H9 (cell line): ENCODE measurements around the gene PAGR1. TPM values are rescaled to one million over a fixed set of nuclear protein-coding genes. Genes with fewer than 3 reads are reported as not detected.

Experiments used
- DNase-seq: peaks from one replicate; pipeline ENCODE4 v3.0.0-alpha.2; 2017
- H2AFZ ChIP-seq: one replicate; pipeline ENCODE4 v1.6.1; 2013; ENCODE audit warnings: mild to moderate bottlenecking, low read length, control low read depth, moderate library complexity
- H2AK5ac ChIP-seq: 2 replicates; pipeline ENCODE4 v1.6.1; 2013; ENCODE audit warnings: low read length, control low read depth, mixed read lengths; ENCODE audit not compliant: insufficient read length
- H2BK120ac ChIP-seq: one replicate; pipeline ENCODE4 v1.6.1; 2013; ENCODE audit warnings: low read depth, mild to moderate bottlenecking, low read length, control low read depth, inconsistent platforms; ENCODE audit not compliant: poor library complexity, severe bottlenecking
- H2BK12ac ChIP-seq: 2 replicates; pipeline ENCODE4 v1.6.1; 2013; ENCODE audit warnings: low read length, control low read depth, mixed read lengths, low read depth; ENCODE audit not compliant: insufficient read length
- H2BK15ac ChIP-seq: 2 replicates; pipeline ENCODE4 v1.6.1; 2013; ENCODE audit warnings: low read depth, low read length, control low read depth
- H2BK20ac ChIP-seq: one replicate; pipeline ENCODE4 v1.6.1; 2013; ENCODE audit warnings: low read depth, mild to moderate bottlenecking, low read length, control low read depth, inconsistent platforms; ENCODE audit not compliant: poor library complexity, severe bottlenecking
- H2BK5ac ChIP-seq: 2 replicates; pipeline ENCODE4 v1.6.1; 2013; ENCODE audit warnings: low read length, control low read depth, mixed read lengths; ENCODE audit not compliant: insufficient read length
- H3K14ac ChIP-seq: 2 replicates; pipeline ENCODE4 v1.6.1; 2013; ENCODE audit warnings: low read length, control low read depth; ENCODE audit not compliant: insufficient read depth
- H3K18ac ChIP-seq: 2 replicates; pipeline ENCODE4 v1.6.1; 2013; ENCODE audit warnings: low read depth, mild to moderate bottlenecking, mixed read lengths, low read length, control low read depth; ENCODE audit not compliant: insufficient read length
- H3K23ac ChIP-seq: 2 replicates; pipeline ENCODE4 v1.6.1; 2013; ENCODE audit warnings: low read length, control low read depth, mixed read lengths, low read depth; ENCODE audit not compliant: insufficient read length
- H3K23me2 ChIP-seq: 2 replicates; pipeline ENCODE4 v1.6.1; 2013; ENCODE audit warnings: low read depth, mild to moderate bottlenecking, mixed read lengths, low read length, control low read depth; ENCODE audit not compliant: insufficient read length, poor library complexity, severe bottlenecking
- H3K27ac ChIP-seq: 2 replicates; pipeline ENCODE4 v1.5.1; 2013; ENCODE audit warnings: low read length, control low read depth, mixed read lengths, low read depth; ENCODE audit not compliant: insufficient read length
- H3K27me3 ChIP-seq: 2 replicates; pipeline ENCODE4 v1.6.1; 2013; ENCODE audit warnings: low read length, control low read depth, inconsistent platforms; ENCODE audit not compliant: insufficient read depth
- H3K4ac ChIP-seq: 2 replicates; pipeline ENCODE4 v1.6.1; 2013; ENCODE audit warnings: low read depth, mild to moderate bottlenecking, control low read depth, inconsistent platforms, low read length, moderate library complexity
- H3K4me1 ChIP-seq: 2 replicates; pipeline ENCODE4 v1.6.1; 2013; ENCODE audit warnings: low read length, control low read depth, inconsistent platforms; ENCODE audit not compliant: insufficient read depth
- H3K4me2 ChIP-seq: 2 replicates; pipeline ENCODE4 v1.6.1; 2013; ENCODE audit warnings: low read length, control low read depth, mixed read lengths; ENCODE audit not compliant: insufficient read length, insufficient read depth
- H3K56ac ChIP-seq: 2 replicates; pipeline ENCODE4 v1.6.1; 2013; ENCODE audit warnings: low read depth, mild to moderate bottlenecking, mixed read lengths, low read length, control low read depth; ENCODE audit not compliant: insufficient read length
- H3K79me1 ChIP-seq: 2 replicates; pipeline ENCODE4 v1.6.1; 2013; ENCODE audit warnings: low read depth, mild to moderate bottlenecking, moderate library complexity, low read length, control low read depth, inconsistent platforms; ENCODE audit not compliant: insufficient read depth, poor library complexity, severe bottlenecking
- H3K79me2 ChIP-seq: 2 replicates; pipeline ENCODE4 v1.6.1; 2013; ENCODE audit warnings: low read length, control low read depth, inconsistent platforms; ENCODE audit not compliant: insufficient read depth
- H3K9ac ChIP-seq: 2 replicates; pipeline ENCODE4 v1.6.1; 2013; ENCODE audit warnings: low read length, control low read depth, mixed read lengths; ENCODE audit not compliant: insufficient read length; ENCODE audit errors: extremely low read depth
- H3K9me3 ChIP-seq: one replicate; pipeline ENCODE4 v1.6.1; 2013; ENCODE audit warnings: low read depth, low read length, inconsistent platforms; ENCODE audit not compliant: control insufficient read depth
- H3T11ph ChIP-seq: one replicate; pipeline ENCODE4 v1.6.1; 2013; ENCODE audit warnings: mild to moderate bottlenecking, low read length, control low read depth, inconsistent platforms
- H4K20me1 ChIP-seq: one replicate; pipeline ENCODE4 v1.6.1; 2013; ENCODE audit not compliant: control insufficient read depth, insufficient read length, insufficient read depth
- H4K5ac ChIP-seq: 2 replicates; pipeline ENCODE4 v1.6.1; 2013; ENCODE audit warnings: low read depth, mild to moderate bottlenecking, mixed read lengths, low read length, control low read depth; ENCODE audit not compliant: insufficient read length
- H4K8ac ChIP-seq: replicated peaks from 2 replicates; pipeline ENCODE4 v1.6.1; 2013; ENCODE audit warnings: low read length, control low read depth, mixed read lengths, low read depth; ENCODE audit not compliant: insufficient read length
- H4K91ac ChIP-seq: 2 replicates; pipeline ENCODE4 v1.6.1; 2013; ENCODE audit warnings: low read depth, mild to moderate bottlenecking, moderate library complexity, mixed read lengths, low read length, control low read depth; ENCODE audit not compliant: insufficient read length
- H3K27ac Mint-ChIP-seq, 3 experiments: 2 replicates in 2 of 3; 3 replicates in 1 of 3; pipeline ENCODE4 v1.8.0; 2020 to 2021; ENCODE audit warnings: mixed read lengths in 3 of 3, mild to moderate bottlenecking in 1 of 3, moderate library complexity in 1 of 3
- H3K27me3 Mint-ChIP-seq: 2 replicates; pipeline ENCODE4 v1.8.0; 2021; ENCODE audit warnings: low read depth, mild to moderate bottlenecking, moderate library complexity, mixed read lengths
- H3K36me3 Mint-ChIP-seq, 3 experiments: 2 replicates in 2 of 3; 3 replicates in 1 of 3; pipeline ENCODE4 v1.8.0; 2020 to 2021; ENCODE audit warnings: low read depth in 3 of 3, mixed read lengths in 3 of 3; ENCODE audit not compliant: insufficient read depth in 1 of 3
- H3K4me1 Mint-ChIP-seq, 2 experiments: 2 replicates each; pipeline ENCODE4 v1.8.0; 2020; ENCODE audit warnings: mixed read lengths in 2 of 2
- H3K4me3 Mint-ChIP-seq, 2 experiments: 2 replicates in 1 of 2; 3 replicates in 1 of 2; pipeline ENCODE4 v1.8.0; 2020 to 2021; ENCODE audit warnings: mild to moderate bottlenecking in 2 of 2, mixed read lengths in 2 of 2, moderate library complexity in 1 of 2
- H3K9me3 Mint-ChIP-seq, 2 experiments: 2 replicates in 1 of 2; 3 replicates in 1 of 2; pipeline ENCODE4 v1.8.0; 2020; ENCODE audit warnings: mild to moderate bottlenecking in 2 of 2, mixed read lengths in 2 of 2, moderate library complexity in 1 of 2
- CTCF ChIP-seq: fragments of 200-600 bp; sonication (generic); conservative IDR thresholded peaks from 3 replicates; pipeline ENCODE4 v1.8.0; 2021; ENCODE audit warnings: antibody characterized with exemption, mild to moderate bottlenecking
- WGBS: extraction: QIAGEN DNeasy Blood & Tissue Kit; methylation state at CpG from one replicate; pipeline ENCODE4 v1.1.7; 2013; ENCODE audit warnings: missing lambda C conversion rate, low lambda C conversion rate, mixed read lengths; ENCODE audit not compliant: insufficient read length; ENCODE audit errors: extremely low coverage; 5-methylcytosine and 5-hydroxymethylcytosine counted together
- total RNA-seq: library from RNA; stranded (reverse); gene quantifications from 2 replicates; pipeline ENCODE4 v1.2.1, GENCODE V29; 2021

Gene PAGR1
- total RNA-seq, 1 experiment from 2014 or later: 65.3 TPM

DNA sequence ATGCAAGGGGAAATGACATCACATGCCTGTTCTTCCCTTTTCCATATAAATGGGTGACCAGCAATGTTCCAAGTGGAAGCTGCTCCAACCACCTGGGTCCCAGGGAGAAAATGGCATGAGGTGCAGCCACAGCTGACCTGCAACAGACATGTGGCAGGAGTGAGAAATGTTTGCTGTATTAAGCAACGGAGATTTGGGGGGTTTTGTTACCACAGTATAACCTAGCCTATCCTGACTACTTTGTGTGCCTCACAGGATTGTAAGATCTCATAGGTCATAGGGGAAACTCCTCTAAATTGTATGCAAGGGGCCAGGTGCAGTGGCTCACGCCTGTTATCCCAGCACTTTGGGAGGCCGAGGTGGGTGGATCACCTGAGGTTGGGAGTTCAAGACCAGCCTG is 35.0 kb downstream of the PAGR1 start:
- Histone ChIP-seq H2BK15ac (no peak overlapping the region), H4K8ac (no peak overlapping the region), H3K9ac (no peak overlapping the region), H2BK5ac (no peak overlapping the region), H2BK20ac (no peak overlapping the region), H3K23ac (no peak overlapping the region), H3K23me2 (no peaks in the 10 kb centered on the region), H3K56ac (no peak overlapping the region), H2AFZ (no peak overlapping the region), H3K9me3 (no peaks in the 10 kb centered on the region), H3K4ac (no peak overlapping the region), H3K27me3 (no peaks in the 10 kb centered on the region), H3K79me1 (no peaks in the 10 kb centered on the region), H3K14ac (no peak overlapping the region), H3K27ac (no peak overlapping the region), H4K20me1 (no peaks in the 10 kb centered on the region), H2BK120ac (no peak overlapping the region), H3T11ph (no peak overlapping the region), H3K4me2 (no peak overlapping the region), H4K5ac (no peak overlapping the region), H3K4me1 (no peaks in the 10 kb centered on the region), H3K18ac (no peak overlapping the region), H4K91ac (no peak overlapping the region), H2AK5ac (no peak overlapping the region), H2BK12ac (no peak overlapping the region), H3K79me2 (no peaks in the 10 kb centered on the region)
- Mint-ChIP-seq H3K4me1 (peaks cover 7 to 10% of the 10 kb centered on the region in 2 experiments), H3K36me3 (peaks cover 0 to 5% (median 0%) of the 10 kb centered on the region in 3 experiments; a peak in 3 of 7 replicates), H3K9me3 (no peaks in the 10 kb centered on the region), H3K27ac (no peak overlapping the region), H3K27me3 (no peaks in the 10 kb centered on the region), H3K4me3 (no peak overlapping the region)
- DNase-seq: no peak
- no CpG with 5 or more reads among the region's 3 CpGs for WGBS
- no peak for TF ChIP-seq CTCF
